Activated CD4-positive, alpha-beta memory T cell treated with anti-CD3 and anti-CD28 coated beads for 36 hours (primary cell): ENCODE results near the gene SFTPB. TPM values are rescaled to one million over a fixed set of nuclear protein-coding genes. Genes with fewer than 3 reads are reported as not detected.
"Not testable (repeated sequence)": the region's sequence is repeated elsewhere in the genome, so short reads cannot be mapped to it uniquely, and the experiment has no call there.

Source experiments
- CTCF ChIA-PET: fragments of 350-600 bp; sonication (Branson Sonifier 250); formaldehyde crosslinking; loops from one replicate; lab custom pipeline; 2021; ENCODE audit warnings: antibody characterized with exemption, inconsistent platforms; lab: Charles Lee
- POLR2A ChIA-PET: fragments of 350-600 bp; sonication (Branson Sonifier 250); formaldehyde crosslinking; loops from one replicate; lab custom pipeline; 2021; ENCODE audit warnings: antibody characterized with exemption; lab: Charles Lee
- DNase-seq: peaks from one replicate; pipeline ENCODE4 v3.0.0-alpha.2; 2020
- H3K27ac Mint-ChIP-seq: one replicate; pipeline ENCODE4 v1.8.0; 2021; ENCODE audit warnings: mixed read lengths
- H3K27me3 Mint-ChIP-seq: one replicate; pipeline ENCODE4 v1.8.0; 2021; ENCODE audit warnings: mixed read lengths
- H3K36me3 Mint-ChIP-seq: one replicate; pipeline ENCODE4 v1.8.0; 2021; ENCODE audit warnings: mixed read lengths
- H3K4me1 Mint-ChIP-seq: one replicate; pipeline ENCODE4 v1.8.0; 2021; ENCODE audit warnings: low read depth, mixed read lengths
- H3K4me3 Mint-ChIP-seq: one replicate; pipeline ENCODE4 v1.8.0; 2021; ENCODE audit warnings: mild to moderate bottlenecking, mixed read lengths
- H3K9me3 Mint-ChIP-seq: one replicate; pipeline ENCODE4 v1.8.0; 2021; ENCODE audit warnings: mixed read lengths
- intact Hi-C: fragments of 100-400 bp; cut with micrococcal nuclease; formaldehyde crosslinking; loops from one replicate; pipeline ENCODE4 v1.15.1; 2023
- total RNA-seq, 2 experiments: library from RNA; stranded (reverse); gene quantifications; one replicate each; pipeline ENCODE4 v1.2.3, GENCODE V29; 2021

Gene SFTPB
- total RNA-seq = not detected

DNA sequence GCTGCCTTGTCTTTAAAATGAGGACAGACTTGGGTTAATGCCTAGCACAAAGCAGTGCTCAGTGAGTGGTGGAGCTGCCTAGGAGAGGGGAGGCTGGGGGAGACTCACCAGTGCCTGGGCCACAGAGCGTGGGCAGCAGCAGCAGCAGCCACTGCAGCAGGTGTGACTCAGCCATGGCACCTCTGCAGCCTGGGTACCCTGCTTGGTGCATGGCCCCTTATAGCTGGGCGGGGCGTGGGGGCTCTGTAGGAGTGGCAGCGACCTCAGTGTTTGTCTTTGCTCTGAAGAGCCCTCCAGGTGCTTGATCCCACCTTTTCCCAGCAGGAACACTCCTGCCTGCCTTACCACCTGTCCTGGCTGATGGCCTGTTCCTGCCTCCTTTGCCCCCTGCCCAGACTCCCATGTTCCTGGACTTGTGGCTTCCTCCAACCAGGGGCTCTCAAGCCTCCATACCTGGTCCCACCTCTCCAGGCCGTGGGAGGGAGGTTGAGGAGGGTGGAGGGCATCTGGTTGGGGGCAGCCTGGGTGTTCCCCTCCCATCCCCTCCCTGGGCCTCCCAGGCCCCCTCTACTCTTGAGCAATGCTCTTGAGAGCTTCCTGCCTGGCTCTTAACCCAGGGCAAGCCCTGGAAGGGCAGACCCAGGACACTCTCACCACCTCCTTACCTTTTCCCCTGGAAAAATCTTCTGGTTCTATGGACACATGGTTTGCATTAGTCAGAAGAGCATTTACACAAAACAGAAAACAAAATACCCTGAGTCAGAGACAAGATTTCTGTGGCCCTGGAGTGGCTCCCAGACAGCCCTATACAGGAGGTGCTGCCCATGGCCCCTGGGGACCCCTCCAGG is at the start of gene SFTPB:
TSS of gene SFTPB (minus strand) at position 191 of the 848 bp plus-strand sequence. CDS start at position 175, 16 bp downstream.
- intact Hi-C loops = no loop called here
- Mint-ChIP-seq H3K36me3 (no peaks in the 10 kb centered on the region), H3K4me1 (no peaks in the 10 kb centered on the region), H3K9me3 (no peaks in the 10 kb centered on the region), H3K27me3 (no peaks in the 10 kb centered on the region), H3K27ac (no peak within 1 kb of the TSS), H3K4me3 (no peak within 1 kb of the TSS)
- ChIA-PET POLR2A (no interaction called here), CTCF (no interaction called here)
- no peak for DNase-seq

DNA sequence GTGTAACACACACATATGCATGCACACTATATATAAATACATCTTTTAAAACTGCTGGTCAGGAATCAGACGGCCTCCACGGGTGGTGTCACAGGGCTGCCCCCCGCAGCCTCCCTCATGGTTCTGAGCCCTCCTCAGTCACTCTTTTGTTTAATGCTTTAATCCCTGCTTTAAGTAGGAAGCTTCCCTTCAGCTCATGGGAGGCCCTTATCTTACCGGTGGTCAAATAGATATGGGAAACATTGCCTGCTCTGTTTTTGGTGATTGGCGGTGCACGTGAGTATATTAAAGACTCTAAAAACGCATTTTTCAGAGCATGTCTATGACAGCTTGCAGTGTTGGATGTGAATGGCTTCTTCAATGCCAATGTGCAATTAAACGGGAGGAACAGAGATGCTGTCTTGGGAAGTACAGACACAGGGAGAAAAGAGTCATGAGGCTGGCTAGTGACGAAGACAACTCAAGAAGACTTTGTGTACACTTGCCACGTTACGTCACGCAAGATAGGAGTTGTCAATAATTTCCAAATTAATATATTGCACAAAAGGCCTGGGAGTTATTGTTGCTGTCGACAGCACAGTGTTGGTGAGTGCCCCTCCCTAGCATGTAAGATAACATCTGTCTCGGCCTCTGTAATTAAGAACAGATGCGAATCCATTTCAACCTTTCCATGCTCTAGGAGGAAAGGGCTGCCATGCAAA is 49.5 kb upstream of the SFTPB start:
- H3K27me3 Mint-ChIP-seq = no peaks in the 10 kb centered on the region
- H3K4me1 Mint-ChIP-seq = no peaks in the 10 kb centered on the region
- POLR2A ChIA-PET = no interaction called here
- DNase-seq = no peak
- CTCF ChIA-PET = interaction anchor here (1.4 to 2.9 kb wide), 3 partner anchors 9 to 11 kb away, joined by 4 to 15 read pairs (median 10); no protein-coding TSS in a partner anchor
- no peak overlapping the region for H3K4me3 Mint-ChIP-seq
- H3K27ac Mint-ChIP-seq = no peak overlapping the region
- intact Hi-C loops = no loop called here
- H3K9me3 Mint-ChIP-seq = peaks cover 5% of the 10 kb centered on the region
- H3K36me3 Mint-ChIP-seq = no peaks in the 10 kb centered on the region

DNA sequence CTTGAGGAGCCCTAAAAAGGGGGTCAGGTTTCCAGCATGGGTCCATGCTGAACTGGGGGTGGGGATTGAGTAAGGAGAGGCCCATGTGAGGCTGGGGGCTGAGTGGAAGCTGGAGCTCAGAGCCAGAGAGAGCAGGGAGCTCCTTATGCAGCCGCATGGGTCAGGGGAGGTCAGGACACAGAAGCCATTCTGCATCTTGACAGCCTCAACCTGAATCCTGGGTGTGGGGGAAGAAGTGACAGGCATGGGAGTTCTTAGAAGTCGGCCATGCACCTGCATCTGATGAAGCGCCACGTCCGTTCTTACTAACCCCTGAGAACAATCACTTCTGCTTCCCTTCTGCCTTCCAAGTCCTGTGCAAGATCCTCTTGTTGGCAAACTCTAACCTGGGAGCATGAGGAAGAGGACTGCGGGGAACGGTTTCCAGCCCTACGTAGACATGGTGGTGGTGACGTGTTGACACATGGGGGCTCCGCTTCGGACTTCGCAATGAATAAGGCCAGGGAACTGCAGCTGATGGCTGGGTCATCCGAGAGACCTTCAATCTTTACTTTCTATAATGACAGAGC is 48.4 kb upstream of the SFTPB start:
- intact Hi-C loops = no loop called here
- Mint-ChIP-seq H3K27ac (no peak overlapping the region), H3K9me3 (peaks cover 5% of the 10 kb centered on the region), H3K36me3 (no peaks in the 10 kb centered on the region), H3K4me1 (no peaks in the 10 kb centered on the region), H3K27me3 (no peaks in the 10 kb centered on the region), H3K4me3 (no peak overlapping the region)
- ChIA-PET POLR2A (no interaction called here), CTCF (interaction anchor here (1.4 kb wide), 2 partner anchors 9 to 12 kb away, joined by 4 to 10 read pairs; no protein-coding TSS in a partner anchor)
- no peak for DNase-seq

DNA sequence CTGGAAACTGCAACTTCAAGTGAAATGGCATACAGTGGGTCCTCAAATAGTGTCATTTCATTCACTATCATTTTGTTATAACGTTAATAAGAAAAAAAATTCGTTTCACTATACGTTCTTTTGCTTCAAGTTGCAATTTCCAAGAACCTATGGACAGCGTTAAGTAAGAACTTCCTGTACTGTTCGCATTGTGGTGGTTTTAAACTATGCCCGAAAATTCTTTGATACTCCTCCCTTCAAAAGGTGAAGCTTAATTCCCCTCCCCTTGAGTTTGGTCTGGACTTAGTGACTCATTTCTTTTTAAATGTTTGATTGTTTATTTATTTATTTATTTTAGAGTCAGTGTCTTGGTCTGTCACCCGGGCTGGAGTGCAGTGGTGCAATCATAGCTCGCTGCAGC is 46.8 kb upstream of the SFTPB start:
- ChIA-PET CTCF (interaction anchor here (1.3 kb wide), 1 partner anchor 9 kb away, joined by 4 read pairs; no protein-coding TSS in a partner anchor), POLR2A (no interaction called here)
- no peak for DNase-seq
- no peak overlapping the region for H3K4me3 Mint-ChIP-seq
- intact Hi-C loops = no loop called here
- H3K9me3 Mint-ChIP-seq = no peaks in the 10 kb centered on the region
- no peaks in the 10 kb centered on the region for H3K4me1 Mint-ChIP-seq
- no peaks in the 10 kb centered on the region for H3K36me3 Mint-ChIP-seq
- H3K27ac Mint-ChIP-seq = no peak overlapping the region
- no peaks in the 10 kb centered on the region for H3K27me3 Mint-ChIP-seq

DNA sequence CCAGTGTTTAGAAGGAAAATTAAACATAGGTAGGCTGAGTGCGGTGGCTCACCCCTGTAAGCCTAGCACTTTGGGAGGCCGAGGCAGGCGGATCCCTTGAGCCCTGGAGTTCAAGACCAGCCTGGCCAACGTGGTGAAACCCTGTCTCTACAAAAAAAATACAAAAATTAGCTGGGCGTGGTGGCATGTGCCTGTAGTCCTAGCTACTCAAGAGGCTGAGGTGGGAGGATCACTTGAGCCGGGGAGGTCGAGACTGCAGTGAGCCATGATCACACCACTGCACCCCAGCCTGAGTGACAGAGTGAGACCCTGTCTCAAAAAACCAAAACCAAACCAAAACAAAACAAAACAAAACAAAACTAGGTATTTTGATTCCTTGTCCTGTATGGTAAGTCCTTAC is 46.4 kb upstream of the SFTPB start:
- H3K4me3 Mint-ChIP-seq, H3K27ac Mint-ChIP-seq, H3K4me1 Mint-ChIP-seq, DNase-seq, POLR2A ChIA-PET, intact Hi-C loops, H3K27me3 Mint-ChIP-seq, H3K9me3 Mint-ChIP-seq, H3K36me3 Mint-ChIP-seq, CTCF ChIA-PET: not testable (repeated sequence)

DNA sequence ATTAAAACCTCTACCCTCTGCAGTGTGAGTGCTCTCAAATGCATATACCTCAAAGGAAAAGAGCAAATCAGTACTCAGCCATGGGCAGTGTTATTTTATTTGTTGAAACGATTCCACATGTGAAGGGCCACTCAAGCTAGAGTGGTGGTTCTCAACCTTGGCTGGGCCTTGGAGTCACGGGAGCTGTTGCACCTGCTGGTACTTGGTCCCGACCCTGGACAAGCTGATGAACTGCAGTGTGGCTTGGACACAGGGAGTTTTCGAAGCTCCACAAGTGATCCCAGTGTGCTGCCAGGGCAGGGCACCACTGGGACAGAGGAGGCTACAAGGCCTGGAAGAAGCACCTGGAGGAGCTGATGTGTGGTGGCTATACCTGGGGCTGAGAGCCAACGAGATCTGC is 45.8 kb upstream of the SFTPB start:
- no peak for DNase-seq
- POLR2A ChIA-PET = no interaction called here
- H3K9me3 Mint-ChIP-seq = no peaks in the 10 kb centered on the region
- intact Hi-C loops = no loop called here
- CTCF ChIA-PET = interaction anchor here (1.2 kb wide), 1 partner anchor 35 kb away, joined by 3 read pairs; no protein-coding TSS in a partner anchor
- no peak overlapping the region for H3K4me3 Mint-ChIP-seq
- H3K27me3 Mint-ChIP-seq = no peaks in the 10 kb centered on the region
- no peaks in the 10 kb centered on the region for H3K36me3 Mint-ChIP-seq
- H3K4me1 Mint-ChIP-seq = no peaks in the 10 kb centered on the region
- H3K27ac Mint-ChIP-seq = no peak overlapping the region

DNA sequence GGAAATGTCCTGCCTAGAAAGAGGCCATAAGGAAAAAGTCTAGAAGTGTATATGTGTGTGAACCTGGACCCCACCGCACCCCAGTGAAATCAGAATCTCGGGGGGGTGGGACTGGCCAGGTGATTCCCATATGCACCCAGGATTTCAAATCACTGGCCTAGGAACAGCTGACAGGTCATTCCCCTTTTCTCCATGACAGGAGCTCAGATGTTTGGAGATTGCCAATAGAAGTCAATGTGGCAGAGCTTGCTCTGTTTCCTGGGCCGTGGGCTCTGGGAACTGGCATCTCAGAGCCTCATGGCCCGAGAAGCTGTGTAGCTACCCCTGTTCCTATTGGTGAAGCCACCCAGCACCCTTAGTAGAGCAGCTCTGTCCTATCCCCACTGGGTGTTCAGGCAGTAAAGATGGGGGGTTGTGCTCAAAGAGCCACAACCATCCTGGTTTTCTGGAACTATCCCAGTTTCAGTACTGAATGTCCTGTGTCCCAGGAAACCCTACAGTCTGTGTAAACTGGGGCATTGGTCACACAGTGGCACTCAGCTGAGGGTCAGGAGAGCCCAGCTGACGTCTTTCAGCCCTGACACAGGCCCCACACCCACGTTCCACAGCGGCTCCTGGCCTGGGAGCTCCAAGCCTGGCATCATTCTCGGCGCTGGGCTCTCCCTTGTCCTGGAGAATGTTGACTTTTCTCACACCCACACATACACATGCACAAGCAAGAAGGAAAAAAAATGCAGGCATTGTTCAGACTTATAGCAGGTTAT is 45.0 kb upstream of the SFTPB start:
- intact Hi-C loops = no loop called here
- no peak for DNase-seq
- no peaks in the 10 kb centered on the region for H3K9me3 Mint-ChIP-seq
- no peak overlapping the region for H3K4me3 Mint-ChIP-seq
- CTCF ChIA-PET = interaction anchor here (0.5 to 1.4 kb wide), 4 partner anchors 16 to 755 kb away, joined by 3 to 4 read pairs (median 3); no protein-coding TSS in a partner anchor
- no peaks in the 10 kb centered on the region for H3K36me3 Mint-ChIP-seq
- no peak overlapping the region for H3K27ac Mint-ChIP-seq
- POLR2A ChIA-PET = interaction anchor here (0.7 kb wide), 1 partner anchor 100 kb away, joined by 3 read pairs; no protein-coding TSS in a partner anchor
- H3K27me3 Mint-ChIP-seq = peaks cover under 1% of the 10 kb centered on the region
- no peaks in the 10 kb centered on the region for H3K4me1 Mint-ChIP-seq

DNA sequence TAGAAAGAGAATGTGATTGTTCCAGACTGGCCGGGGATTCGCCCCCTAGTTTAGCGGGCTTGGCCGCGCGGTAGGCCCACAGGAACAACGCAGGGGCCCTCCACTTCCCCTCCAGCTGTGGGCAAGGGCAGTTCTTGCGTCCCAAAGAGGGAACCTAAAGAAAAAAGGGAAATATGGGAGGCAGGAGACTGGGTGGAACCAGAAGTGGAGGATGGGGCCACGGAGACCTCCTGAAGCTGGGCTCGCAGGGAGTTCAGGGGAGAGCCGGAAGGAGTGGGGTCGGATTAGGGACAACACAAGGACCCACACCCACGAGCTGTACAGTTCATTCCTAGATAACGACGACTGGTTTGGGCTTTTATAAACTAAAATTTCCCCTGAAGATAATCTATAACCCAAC is 44.3 kb upstream of the SFTPB start:
- no peak overlapping the region for H3K27ac Mint-ChIP-seq
- intact Hi-C loops = no loop called here
- no peak overlapping the region for H3K4me3 Mint-ChIP-seq
- CTCF ChIA-PET = interaction anchor here (0.8 to 1.4 kb wide), 3 partner anchors 33 to 755 kb away, joined by 3 to 4 read pairs (median 3); no protein-coding TSS in a partner anchor
- POLR2A ChIA-PET = no interaction called here
- no peak for DNase-seq
- no peaks in the 10 kb centered on the region for H3K9me3 Mint-ChIP-seq
- no peaks in the 10 kb centered on the region for H3K36me3 Mint-ChIP-seq
- H3K4me1 Mint-ChIP-seq = no peaks in the 10 kb centered on the region
- H3K27me3 Mint-ChIP-seq = peaks cover 2% of the 10 kb centered on the region

DNA sequence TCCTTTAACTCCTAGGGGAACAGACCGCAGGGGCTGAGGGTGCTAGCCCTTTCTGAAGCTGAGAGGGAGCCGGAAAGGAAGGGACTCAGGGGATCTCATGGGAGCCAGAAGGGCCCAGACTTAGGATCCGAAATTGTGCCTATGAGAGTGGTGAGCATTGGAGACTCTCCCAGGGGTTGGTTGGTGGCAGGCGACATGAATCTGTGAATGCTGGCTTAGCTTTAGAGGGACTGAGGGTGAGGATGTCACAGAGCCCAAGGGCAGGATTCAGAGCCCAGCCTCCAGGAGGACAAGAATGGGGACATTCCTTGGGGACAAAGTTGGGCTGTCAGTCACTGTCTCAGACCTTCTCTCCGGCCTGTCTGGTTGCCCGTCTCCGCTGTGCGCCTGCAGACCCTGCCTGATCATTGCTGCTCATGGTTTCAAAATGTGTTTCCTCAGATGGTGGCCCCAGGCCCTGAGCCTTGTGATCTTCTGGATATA is 43.6 kb upstream of the SFTPB start:
- Mint-ChIP-seq H3K27ac (no peak overlapping the region), H3K27me3 (peaks cover 4% of the 10 kb centered on the region), H3K36me3 (no peaks in the 10 kb centered on the region), H3K4me1 (peaks cover 3% of the 10 kb centered on the region), H3K4me3 (no peak overlapping the region), H3K9me3 (no peaks in the 10 kb centered on the region)
- CTCF ChIA-PET = no interaction called here
- POLR2A ChIA-PET = no interaction called here
- intact Hi-C loops = no loop called here
- no peak for DNase-seq

DNA sequence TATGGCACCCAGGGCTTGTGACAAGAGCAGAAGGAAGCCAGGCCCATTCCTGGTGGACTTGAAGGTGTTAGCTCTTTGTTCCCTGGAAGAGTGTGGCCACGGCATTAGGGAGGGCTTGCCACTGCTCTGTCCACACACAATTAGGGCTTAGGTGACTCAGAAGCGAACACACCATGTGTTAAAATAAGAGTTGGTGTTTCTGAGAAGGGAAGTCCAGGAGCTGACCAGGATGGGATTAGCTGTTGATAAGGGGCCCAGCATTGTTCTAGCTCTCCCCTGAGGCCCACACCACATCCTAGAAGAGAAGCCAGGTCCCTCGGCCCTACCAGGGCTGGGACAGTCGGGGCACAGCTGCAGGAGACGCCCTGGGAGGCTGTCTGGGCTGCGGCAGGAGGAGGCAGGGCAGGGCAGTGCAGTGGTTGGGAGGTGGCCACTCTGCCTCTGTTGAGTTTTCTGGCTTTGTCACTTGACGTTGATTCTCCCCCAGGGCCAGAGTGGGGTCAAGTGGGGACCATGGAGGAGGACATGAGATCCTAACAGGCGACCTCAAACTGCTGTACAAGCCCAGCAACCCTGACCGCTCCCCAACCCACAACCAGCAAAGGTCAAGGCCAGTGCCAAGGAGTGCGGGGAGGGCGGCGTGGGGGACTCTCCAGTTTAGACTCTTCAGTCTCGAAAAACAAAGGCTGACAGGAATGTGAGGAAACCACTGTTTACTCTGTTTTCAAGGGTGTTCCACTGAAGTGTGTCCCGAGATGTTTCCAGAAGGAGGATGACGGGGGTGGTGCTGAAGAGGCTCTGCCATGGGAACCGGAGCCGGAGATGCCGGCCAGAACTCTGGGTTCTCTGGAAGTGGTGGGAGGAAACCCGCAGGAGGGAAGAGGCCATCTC is 42.9 kb upstream of the SFTPB start:
- ChIA-PET POLR2A (no interaction called here), CTCF (interaction anchor here (0.7 to 7.8 kb wide), 4 partner anchors 9 to 31 kb away, joined by 3 to 96 read pairs (median 11); no protein-coding TSS in a partner anchor)
- Mint-ChIP-seq H3K27me3 (peaks cover 4% of the 10 kb centered on the region), H3K4me3 (no peak overlapping the region), H3K27ac (no peak overlapping the region), H3K9me3 (no peaks in the 10 kb centered on the region), H3K36me3 (no peaks in the 10 kb centered on the region), H3K4me1 (peaks cover 6% of the 10 kb centered on the region)
- intact Hi-C loops = no loop called here
- no peak for DNase-seq
